ENCODE measurements around the gene SUCLG1. TPM values are rescaled to one million over a fixed set of nuclear protein-coding genes. Genes with fewer than 3 reads are reported as not detected.

The SUCLG1 gene
- total and polyA plus RNA-seq, 2 of the 4 experiments (the other 2 are of a cell fraction), result 50.5 to 52.7 TPM

- 84% methylated on average over 4 of the region's 9 CpGs; no CpG with 5 or more reads in 1 of the 2 experiments for WGBS, 2 experiments (ENCODE audit: extremely low coverage in 2 of 2, insufficient read length in 1 of 2)
- no peak overlapping the region for H2AK5ac ChIP-seq (ENCODE audit: low read depth, low read length)
These were observed 70.1 kb downstream of the SUCLG1 start for GRCh38 chr2:84388921-84389490.

More at GRCh38 chr2:84388921-84389490, 70.1 kb downstream of the SUCLG1 start:
- H3K36me3 ChIP-seq (ENCODE audit: control insufficient read depth, insufficient read depth, low read length), result no peaks in the 10 kb centered on the region
- ChIA-PET CTCF (no interaction called here), POLR2A (ENCODE audit: unreplicated experiment) (no interaction called here)
- peaks cover 4% of the 10 kb centered on the region; the same call in 1 of the 2 replicates for H3K9me1 ChIP-seq (ENCODE audit: insufficient read depth, low read length)
- no peak overlapping the region for H3K27ac ChIP-seq (ENCODE audit: insufficient read depth, low read length)
- H2BK120ac ChIP-seq (ENCODE audit: low read depth, low read length), result no peak overlapping the region
- no peak overlapping the region for H4K91ac ChIP-seq (ENCODE audit: insufficient read depth, low read depth, low read length)
- peak overlapping the region; percentile 37 for H2AFZ ChIP-seq (replicated peaks; ENCODE audit: low read length, poor library complexity)
- no peak overlapping the region for H3K14ac ChIP-seq (replicated peaks; ENCODE audit: low read depth, low read length)
- peaks cover 3% of the 10 kb centered on the region; the same call in 1 of the 2 replicates for H3K27me3 ChIP-seq (ENCODE audit: control insufficient read depth, insufficient read depth, low read length)
- no peak overlapping the region for H3K9ac ChIP-seq (ENCODE audit: low read depth, low read length)
- ATAC-seq (ENCODE audit: low read depth) (no peak), DNase-seq (no peak)
- intact Hi-C loops (cut with micrococcal nuclease) (loop anchor here (5.0 kb wide), 1 partner anchor 57 kb away; no protein-coding TSS in a partner anchor), dilution Hi-C loops (cut with HindIII; ENCODE audit: low sequenced_read_pairs, unreplicated experiment) (no loop called here), in situ Hi-C loops (cut with MboI; ENCODE audit: low sequenced_read_pairs) (no loop called here)
- TF ChIP-seq ELK1 (IDR thresholded peaks at IDR 0.05; ENCODE audit: borderline replicate concordance, low read depth, low read length) (no peak), RAD21 (IDR thresholded peaks at IDR 0.05; ENCODE audit: low read length) (no peak), CHD1 (IDR thresholded peaks at IDR 0.05; ENCODE audit: low read depth, low read length) (no peak), FOS (IDR thresholded peaks at IDR 0.05; ENCODE audit: low read depth, low read length) (no peak), NFE2L2 (IDR thresholded peaks at IDR 0.05; ENCODE audit: low read depth, low read length) (no peak), MAFK (IDR thresholded peaks at IDR 0.05; ENCODE audit: low read depth, low read length) (no peak), RFX5 (IDR thresholded peaks at IDR 0.05; ENCODE audit: low read depth, low read length) (no peak), USF2 (IDR thresholded peaks at IDR 0.05; ENCODE audit: low read depth, low read length) (no peak), MAZ (IDR thresholded peaks at IDR 0.05; ENCODE audit: borderline replicate concordance, low read depth, low read length) (no peak), POLR2A (IDR thresholded peaks at IDR 0.05; ENCODE audit: low read depth, low read length) (no peak), CEBPB (IDR thresholded peaks at IDR 0.05; ENCODE audit: low read depth, low read length) (no peak), CTCF (conservative IDR thresholded peaks at IDR 0.05; ENCODE audit: low read depth, low read length) (no peak), MXI1 (IDR thresholded peaks at IDR 0.05; ENCODE audit: borderline replicate concordance, low read depth, low read length) (no peak)
- H3K4me1 ChIP-seq (ENCODE audit: control insufficient read depth, insufficient read depth, low read length), result peaks cover 5% of the 10 kb centered on the region
- H2BK5ac ChIP-seq (ENCODE audit: low read depth, low read length, poor library complexity, severe bottlenecking), result no peak overlapping the region
- H2AK9ac ChIP-seq (replicated peaks; ENCODE audit: low read depth, low read length, poor library complexity), result no peak overlapping the region
- H3K79me1 ChIP-seq (ENCODE audit: low read depth in 1 of 2, low read length in 2 of 2), result no peaks in the 10 kb centered on the region
- no peak overlapping the region for H2BK15ac ChIP-seq (ENCODE audit: low read depth, low read length)
- H4K20me1 ChIP-seq (ENCODE audit: insufficient read depth, low read length), result no peaks in the 10 kb centered on the region
- H3K4me3 ChIP-seq (ENCODE audit: insufficient read depth, low read depth, low read length), result no peak overlapping the region
- H3K56ac ChIP-seq (ENCODE audit: extremely low read depth, insufficient read depth, low read length), result no peak overlapping the region
- H3K9me3 ChIP-seq (ENCODE audit: control insufficient read depth, insufficient read depth, low read length), result no peaks in the 10 kb centered on the region
- no peak overlapping the region for H3K4me2 ChIP-seq (ENCODE audit: low read depth, low read length)
- H3K23ac ChIP-seq (ENCODE audit: low read depth, low read length), result no peak overlapping the region
- H4K5ac ChIP-seq (ENCODE audit: low read depth, low read length), result no peak overlapping the region
- H4K8ac ChIP-seq (ENCODE audit: low read depth in 2 of 2, low read length in 2 of 2), result no peak overlapping the region
- no TSS peak for BruUV-seq (replicated peaks)
- H3K18ac ChIP-seq (ENCODE audit: low read depth, low read length), result no peak overlapping the region
- H3K4ac ChIP-seq (ENCODE audit: low read depth, low read length), result no peak overlapping the region
- no peak overlapping the region for H2BK20ac ChIP-seq (ENCODE audit: low read depth, low read length)

All from IMR-90 (cell line).